GM12801 (cell line): ENCODE results near the gene KSR2.

Experiments
- TF ChIP-seq, protein P1 (sequence below): IDR thresholded peaks from one replicate; pipeline ENCODE4 v1.5.1; 2011; ENCODE audit warnings: control low read depth; ENCODE audit not compliant: insufficient read length; ENCODE audit errors: extremely low read depth

Gene KSR2

DNA sequence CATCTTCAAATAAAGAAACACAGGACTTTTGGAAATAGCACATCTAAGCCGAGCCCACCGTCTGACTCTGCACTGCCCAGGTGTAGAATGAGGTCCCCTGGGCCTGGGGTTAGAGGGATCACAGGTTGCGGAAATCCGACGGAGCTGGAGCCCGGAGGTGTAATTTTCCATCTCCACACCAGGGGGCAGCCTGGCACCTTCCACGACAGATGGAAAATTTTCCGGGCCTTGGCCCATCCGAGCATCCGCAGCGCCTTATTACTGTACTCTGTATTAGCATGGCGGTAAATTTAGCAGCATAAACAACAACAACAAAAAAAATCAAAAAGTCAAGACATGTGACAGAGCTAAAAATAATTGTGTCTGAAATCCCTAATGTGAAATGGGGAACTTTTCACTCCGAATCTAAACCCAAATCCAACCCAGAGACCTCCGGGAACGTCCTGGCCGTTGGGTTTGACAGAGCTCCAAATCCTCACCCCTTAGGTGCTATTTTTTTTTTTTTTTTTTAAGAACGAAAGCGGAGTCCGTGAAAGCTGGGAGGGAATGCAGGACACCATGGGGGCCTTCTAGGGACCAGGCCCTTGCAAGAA is 93.9 kb downstream of the KSR2 start:
- TF ChIP-seq, protein P1, sequence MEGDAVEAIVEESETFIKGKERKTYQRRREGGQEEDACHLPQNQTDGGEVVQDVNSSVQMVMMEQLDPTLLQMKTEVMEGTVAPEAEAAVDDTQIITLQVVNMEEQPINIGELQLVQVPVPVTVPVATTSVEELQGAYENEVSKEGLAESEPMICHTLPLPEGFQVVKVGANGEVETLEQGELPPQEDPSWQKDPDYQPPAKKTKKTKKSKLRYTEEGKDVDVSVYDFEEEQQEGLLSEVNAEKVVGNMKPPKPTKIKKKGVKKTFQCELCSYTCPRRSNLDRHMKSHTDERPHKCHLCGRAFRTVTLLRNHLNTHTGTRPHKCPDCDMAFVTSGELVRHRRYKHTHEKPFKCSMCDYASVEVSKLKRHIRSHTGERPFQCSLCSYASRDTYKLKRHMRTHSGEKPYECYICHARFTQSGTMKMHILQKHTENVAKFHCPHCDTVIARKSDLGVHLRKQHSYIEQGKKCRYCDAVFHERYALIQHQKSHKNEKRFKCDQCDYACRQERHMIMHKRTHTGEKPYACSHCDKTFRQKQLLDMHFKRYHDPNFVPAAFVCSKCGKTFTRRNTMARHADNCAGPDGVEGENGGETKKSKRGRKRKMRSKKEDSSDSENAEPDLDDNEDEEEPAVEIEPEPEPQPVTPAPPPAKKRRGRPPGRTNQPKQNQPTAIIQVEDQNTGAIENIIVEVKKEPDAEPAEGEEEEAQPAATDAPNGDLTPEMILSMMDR, result no peak

DNA sequence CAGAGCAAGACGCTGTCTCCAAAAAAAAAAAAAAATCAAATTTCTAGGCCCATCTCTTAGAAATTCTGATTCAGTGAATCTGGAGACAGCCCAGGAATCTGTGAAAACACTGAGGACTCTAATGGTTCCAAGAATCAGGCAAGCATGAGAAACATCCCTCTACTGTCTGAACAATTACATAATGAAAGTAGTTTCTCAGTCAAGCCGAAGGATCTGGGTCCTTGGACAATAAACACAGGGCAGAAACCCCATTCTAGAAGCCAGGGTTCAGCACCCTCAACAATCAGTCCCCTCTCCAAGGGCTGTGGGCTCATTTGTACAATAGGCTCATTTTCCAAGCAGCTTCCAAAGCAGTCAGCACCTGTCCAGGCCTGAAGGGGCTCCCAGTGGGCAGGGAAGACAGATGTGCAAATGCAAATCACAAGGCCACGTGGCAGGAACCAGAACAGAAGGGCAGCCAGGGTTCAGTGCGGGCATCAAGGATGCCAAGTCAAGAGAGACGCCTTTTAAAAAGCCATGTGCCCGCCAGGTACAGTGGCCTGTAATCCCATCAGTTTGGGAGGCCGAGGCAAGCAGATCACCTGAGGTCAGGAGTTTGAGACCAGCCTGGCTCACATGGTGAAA is 96.1 kb downstream of the KSR2 start:
- TF ChIP-seq, protein P1, result no peak

DNA sequence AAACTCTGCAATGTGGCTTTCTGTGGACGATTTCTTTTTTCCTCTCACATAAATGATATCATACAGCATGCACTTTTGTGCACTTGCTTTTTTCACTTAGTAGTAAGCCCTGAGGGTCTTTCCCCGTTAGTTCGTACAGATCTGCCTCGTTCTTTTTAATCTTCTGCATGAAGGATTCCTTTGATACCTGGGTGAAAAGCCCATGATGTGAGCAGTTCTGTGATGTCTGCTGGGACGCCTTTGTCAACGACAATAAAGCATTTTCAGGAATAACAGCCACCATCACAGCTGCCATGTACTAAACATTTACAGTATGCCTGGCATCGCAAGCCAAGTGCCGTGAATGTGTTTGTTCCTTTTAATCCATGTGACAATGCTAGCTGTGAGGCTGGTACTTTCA is 99.2 kb downstream of the KSR2 start:
- TF ChIP-seq, protein P1, result no peak

DNA sequence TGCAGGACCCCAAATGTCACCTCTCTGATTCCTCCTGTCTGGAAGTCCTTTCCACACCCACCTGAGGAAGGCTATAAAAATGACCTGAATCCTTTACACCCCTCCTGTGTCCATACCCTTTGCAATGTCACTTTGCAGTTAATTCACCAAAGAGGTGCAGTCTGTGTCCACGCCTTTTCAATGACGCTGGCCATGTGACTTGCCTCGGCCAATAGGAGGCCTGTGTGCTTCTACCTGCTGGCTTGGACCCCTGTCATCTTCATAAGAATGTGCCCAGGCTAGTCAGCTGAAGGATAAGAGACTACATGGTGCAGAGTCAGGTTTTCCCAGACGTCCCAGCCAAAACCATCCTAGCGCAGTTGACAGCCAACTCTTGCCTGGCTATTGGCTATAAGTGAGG is 101.4 kb downstream of the KSR2 start:
- TF ChIP-seq, protein P1, result no peak

DNA sequence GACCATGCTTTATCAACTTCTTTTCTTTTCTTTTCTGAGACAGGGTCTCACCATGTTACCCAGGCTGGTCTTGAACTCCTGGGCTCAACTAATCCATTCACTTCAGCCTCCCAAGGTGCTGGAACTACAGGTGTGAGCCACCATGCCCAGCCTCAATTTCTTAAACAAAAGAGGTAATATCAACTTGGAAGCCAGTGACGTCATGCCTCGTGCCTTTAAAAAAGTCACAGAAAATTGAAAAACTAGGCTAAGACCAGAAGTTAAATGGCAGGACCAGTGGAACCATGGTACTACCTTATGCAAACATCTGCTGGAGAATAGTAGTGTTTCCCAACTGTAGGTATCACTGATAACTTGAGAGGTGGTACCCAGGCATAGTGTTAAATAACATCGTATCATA is 103.3 kb downstream of the KSR2 start:
- TF ChIP-seq, protein P1, result no peak

DNA sequence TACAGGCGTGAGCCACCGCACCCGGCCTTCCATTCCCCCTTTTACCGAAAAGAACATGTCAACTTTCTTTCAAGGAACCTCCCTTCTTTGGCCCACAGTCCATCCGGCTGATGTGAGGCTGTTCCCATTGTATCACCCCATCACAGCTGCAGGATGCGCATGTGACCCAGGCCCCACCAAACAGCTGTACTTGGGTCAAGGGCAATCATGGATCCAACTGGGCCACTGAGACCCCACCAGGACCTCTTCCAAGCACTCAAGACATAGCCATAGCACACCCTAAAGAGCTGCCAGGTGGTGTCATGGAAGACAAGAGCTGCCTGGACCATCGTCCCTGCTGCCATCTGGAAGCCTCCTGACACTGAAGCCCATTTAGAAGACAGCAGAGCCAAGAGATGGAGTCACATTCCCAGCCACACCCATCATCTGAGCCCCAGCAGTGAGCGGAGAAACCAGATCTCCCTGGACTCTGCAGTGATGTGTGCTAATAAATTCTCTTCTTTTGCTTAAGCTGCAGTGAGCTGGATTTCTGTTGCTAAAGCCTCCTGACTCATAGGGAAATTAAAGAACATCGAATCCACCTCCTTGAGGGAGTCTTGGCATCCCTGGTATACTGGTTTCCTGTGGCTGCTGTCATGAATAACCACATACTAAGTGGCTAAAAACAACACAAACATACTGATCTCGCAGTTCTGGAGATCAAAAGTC is 105.6 kb downstream of the KSR2 start:
- TF ChIP-seq, protein P1, result no peak

DNA sequence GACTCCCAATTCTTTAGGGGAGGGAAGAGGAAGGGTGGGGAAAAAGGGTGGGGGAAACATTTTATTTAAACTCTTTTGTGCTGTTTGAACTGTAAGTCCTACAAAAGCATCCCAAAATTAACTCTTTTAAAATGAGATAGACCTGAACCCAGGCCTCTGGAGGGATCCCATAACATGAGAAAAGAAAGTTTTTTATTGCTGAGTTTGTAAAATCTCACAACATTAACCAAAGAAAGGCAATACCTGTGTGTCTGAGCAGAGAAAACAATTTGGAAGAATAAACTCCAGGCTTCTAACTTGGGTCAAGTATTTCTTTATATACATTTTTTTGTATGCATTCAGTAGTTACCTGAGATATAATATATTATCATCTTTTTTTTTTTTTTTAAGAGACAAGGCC is 107.1 kb downstream of the KSR2 start:
- TF ChIP-seq, protein P1, result no peak
